ENCODE data around the gene FBXL16.
"Not testable (repeated sequence)": the region's sequence is repeated elsewhere in the genome, so short reads cannot be mapped to it uniquely, and the experiment has no call there.

FBXL16 gene, protein sequence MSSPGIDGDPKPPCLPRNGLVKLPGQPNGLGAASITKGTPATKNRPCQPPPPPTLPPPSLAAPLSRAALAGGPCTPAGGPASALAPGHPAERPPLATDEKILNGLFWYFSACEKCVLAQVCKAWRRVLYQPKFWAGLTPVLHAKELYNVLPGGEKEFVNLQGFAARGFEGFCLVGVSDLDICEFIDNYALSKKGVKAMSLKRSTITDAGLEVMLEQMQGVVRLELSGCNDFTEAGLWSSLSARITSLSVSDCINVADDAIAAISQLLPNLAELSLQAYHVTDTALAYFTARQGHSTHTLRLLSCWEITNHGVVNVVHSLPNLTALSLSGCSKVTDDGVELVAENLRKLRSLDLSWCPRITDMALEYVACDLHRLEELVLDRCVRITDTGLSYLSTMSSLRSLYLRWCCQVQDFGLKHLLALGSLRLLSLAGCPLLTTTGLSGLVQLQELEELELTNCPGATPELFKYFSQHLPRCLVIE

DNA sequence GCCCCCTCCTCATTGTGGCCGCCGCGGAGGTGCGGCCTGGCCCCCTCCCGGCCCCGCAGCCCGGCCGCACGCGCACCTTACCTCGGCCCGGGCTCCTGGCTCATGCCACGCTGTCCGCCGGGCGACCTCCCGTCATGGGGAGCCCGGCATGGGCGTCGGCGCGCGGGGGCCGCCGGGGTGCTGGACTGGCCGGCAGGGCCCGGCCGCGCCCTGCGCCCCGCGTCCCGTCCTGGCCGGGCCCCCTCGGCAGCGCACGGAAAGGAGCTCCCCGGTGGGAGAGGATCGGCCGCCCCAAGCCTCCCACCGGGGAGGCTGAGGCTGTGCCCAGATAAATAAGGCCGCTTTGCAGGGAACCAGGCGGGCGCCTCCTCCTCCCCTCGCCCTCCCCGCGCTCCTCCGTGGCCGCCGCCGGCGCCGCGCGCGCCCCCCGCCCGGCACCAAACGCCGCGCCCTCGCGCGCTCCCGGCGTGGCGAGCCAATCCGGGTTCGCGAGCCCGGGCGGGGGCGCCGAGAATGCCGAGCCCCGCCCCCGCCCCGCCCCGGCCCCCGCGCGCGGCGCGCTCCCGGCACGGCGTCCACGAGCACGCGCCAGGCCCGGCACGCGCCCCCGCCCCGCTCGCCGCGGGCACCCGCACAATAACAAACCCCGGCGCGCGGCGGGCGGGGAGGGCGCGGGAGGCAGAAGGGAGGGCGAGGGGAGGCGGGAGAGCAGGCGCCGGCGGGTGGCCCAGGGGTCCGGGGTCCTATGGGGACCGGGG is at the start of gene FBXL16:
Gene FBXL16 (minus strand): TSS at position 371 of the 758 bp plus-strand sequence. CDS start 8,396 bp downstream, outside the sequence.
- DNase-seq: peak; percentile 69 to 89

DNA sequence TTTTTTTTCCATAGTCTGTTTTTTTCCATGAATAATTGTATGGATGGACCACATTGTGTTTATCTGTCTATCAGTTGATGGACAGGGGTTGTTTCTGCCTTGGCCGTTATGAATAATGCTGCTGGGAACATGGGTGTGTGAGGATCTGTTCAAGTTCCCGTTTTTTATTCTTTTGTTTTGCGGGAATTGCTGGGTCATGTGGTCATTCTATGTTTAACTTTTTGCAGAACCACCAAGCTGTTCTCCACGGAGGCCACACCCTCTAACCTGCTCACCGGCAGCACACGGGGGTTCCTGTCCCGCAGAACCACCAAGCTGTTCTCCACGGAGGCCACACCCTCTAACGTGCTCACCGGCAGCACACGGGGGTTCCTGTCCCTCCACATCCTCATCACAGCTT is 49.1 kb upstream of the FBXL16 start:
- no peak for DNase-seq

DNA sequence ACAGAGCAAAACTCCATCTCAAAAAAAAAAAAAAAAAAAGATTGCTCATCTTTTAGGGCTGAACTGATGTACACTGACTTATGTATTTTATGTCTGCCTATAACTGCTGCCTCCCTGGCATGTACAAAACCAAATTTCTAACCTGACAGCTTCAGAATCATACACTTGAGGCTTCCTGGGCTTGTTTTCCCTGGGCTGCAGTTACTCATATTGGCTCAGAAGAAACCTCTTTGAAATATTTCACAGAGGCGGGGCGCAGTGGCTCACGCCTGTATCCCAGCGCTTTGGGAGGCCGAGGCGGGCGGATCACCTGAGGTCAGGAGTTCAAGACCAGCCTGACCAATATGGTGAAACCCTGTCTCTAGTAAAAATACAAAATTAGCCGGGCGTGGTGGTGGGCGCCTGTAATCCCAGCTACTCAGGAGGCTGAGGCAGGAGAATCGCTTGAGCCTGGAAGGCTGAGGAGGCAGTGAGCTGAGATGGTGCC is 48.6 kb upstream of the FBXL16 start:
- DNase-seq: not testable (repeated sequence)

DNA sequence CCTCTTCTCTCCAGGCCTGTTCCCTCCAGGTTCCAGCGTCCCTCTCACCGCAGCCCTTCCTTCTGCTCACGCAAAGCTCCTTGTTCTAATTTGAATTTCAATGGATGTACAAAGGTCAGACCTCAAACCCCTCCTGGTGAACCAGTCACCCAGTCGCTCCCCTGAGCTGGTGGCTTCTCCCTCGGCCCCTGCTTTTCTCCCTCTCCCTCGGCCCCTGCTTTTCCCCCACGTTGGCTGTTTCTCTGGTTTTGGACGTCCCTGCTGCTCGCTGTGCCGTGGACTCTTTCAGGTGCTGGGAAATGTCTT is 46.4 kb upstream of the FBXL16 start:
- no peak for DNase-seq

DNA sequence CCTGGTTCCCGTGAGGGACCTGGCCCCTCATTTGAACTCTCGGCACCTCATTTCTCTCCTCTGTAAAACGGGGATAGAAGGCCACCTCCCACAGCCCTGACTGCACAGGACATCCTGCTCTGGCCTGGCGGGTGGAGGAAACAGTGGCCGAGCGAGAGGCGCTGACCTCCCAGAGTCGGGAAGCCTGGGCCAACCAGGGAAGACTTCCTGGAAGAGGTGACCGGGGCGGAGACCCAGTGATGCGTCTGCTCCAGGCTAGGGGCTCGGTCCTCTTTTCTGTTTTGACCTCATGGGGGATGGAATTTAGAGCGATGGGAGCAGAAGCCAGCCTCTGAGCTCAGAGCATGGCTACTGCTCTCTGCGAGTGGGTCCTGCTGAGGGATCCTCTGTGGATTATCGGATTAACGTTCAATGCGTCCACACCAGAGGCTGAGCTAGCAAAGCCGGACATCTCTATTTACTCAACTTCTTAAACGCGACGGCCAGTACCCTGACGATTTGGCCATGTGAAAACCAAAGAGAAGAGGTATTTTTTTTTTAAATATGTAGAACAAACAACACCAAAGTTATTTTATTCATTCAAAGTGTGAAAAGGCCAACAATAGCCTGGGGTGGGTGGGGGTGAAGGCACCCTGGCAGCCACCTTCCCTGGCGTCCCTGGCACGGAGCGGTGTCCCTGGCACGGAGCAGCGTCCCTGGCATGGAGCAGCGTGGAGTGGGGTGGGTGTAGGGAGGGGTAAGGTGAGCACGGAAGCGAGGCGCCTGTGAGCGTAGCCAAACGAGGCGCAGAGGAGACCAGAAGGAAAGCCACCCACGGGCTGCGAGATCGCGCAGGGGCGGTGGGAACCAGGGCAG is 45.8 kb upstream of the FBXL16 start:
- no peak for DNase-seq

DNA sequence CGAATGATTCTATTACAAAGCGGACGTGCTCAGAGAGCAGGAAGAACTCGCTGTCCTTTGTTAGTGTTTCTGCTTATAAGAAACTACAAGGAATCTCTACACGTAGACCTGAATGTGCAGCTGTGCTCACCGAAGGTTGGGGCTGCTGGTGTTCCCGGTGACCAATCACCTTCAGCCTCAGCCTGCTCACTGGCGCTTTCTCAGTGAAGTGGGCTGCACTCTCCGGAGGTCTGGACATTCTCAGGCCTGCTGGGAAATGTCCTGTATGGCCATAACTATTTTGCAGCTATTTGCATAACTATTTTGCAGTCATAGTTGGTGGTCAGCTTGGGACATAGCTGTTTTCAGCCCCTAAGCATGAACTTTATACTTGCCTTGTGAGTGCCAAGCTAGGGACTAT is 44.9 kb upstream of the FBXL16 start:
- no peak for DNase-seq

DNA sequence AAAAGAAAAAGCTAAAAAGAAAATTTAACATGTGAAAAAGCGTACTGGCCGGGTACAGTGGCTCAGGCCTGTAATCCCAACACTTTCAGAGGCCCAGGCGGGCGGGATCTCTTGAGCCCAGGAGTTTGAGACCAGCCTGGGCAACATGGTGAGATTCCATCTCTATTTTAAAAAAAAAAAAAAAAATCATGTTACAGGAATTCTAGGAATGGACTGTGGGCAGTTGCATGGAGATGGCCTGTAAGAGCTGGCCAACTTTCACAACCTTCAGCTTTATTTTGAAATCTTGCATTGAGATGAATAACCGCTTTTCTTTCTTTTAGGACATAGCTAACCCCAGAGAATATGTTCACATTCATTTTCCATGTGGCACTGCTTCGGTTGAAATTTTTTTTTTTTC is 43.4 kb upstream of the FBXL16 start:
- DNase-seq: no peak

DNA sequence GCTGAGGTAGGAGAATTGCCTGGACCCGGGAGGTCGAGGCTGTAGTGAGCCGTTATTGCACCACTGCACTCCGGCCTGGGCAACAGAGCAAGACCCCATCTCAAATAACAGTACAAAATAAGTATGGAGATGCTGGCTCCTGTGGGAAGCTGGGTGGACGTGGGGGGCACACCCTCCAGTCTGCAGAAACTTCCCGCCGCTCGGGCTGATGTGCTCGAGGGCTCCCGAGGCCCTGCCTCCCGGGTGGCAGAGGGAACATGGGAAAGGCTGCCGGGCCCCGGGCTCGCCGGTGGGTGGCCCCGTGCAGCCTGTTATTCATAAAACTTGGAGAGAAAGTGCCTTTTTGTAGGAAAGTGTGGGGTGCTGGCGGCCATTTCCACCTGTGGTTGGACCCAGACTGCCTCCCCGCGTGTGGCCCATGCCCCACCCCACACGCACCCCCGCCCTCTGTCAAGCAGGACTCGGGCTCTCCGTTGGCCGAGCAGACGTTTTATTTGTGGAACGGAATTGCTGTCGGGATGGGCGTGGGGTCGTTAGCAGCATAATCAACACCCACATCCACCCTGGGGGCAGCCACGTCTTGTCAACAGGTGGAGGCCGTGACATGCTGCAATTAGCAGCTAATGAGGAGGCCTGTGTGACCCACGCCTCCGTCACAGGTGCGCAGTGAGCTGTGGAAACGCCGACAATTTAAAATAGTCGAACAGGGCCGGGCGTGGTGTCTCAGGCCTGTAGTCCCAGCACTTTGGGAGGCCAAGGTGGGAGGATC is 42.6 kb upstream of the FBXL16 start:
- no peak for DNase-seq

- no peak for DNase-seq
These were observed 41.0 kb upstream of the FBXL16 start for GRCh38 chr16:746637-747036.

- peak in 1 of 2 experiments; percentile 43 for DNase-seq
These were observed 40.1 kb upstream of the FBXL16 start for GRCh38 chr16:745739-746138.

- no peak for DNase-seq
These were observed 38.3 kb upstream of the FBXL16 start for GRCh38 chr16:743794-744500.

GRCh38 chr16:742894-743293 is 37.3 kb upstream of the FBXL16 start:
- DNase-seq: not testable (repeated sequence)

DNA sequence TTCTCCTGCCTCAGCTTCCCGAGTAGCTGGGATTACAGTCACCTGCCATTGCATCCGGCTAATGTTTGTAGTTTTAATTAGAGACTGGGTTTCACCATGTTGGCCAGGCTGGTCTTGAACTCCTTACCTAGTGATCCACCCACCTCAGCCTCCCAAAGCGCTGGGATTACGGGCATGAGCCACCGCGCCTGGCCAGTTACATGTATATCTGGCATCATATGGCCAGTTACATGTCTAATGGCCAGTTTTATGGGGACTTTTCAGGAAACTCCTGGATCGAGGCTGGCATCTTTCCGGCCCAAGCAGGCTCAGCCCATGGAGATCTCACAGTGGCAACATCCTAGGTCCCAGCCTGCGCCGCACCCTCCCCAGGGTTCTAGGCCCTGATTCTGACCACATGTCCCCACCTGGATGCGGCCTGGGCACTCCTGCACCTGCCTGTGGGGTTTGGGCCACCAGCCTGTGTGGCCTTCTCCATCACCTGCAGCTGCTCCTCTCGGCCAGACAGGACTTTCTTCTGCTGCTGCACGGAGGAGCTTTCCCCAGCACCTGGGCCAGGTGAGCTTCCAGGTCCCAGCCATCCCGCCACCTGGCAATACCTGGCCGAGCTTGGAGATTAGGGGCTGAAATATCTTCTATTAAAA is 36.5 kb upstream of the FBXL16 start:
- DNase-seq: no peak

GRCh38 chr16:740764-741505 is 35.3 kb upstream of the FBXL16 start, which contains the start of gene CIAO3:
Gene CIAO3 (minus strand): TSS chr16:740997. CDS start chr16:740985, 12 bp downstream.
- peak; percentile 88 to 98 for DNase-seq

DNA sequence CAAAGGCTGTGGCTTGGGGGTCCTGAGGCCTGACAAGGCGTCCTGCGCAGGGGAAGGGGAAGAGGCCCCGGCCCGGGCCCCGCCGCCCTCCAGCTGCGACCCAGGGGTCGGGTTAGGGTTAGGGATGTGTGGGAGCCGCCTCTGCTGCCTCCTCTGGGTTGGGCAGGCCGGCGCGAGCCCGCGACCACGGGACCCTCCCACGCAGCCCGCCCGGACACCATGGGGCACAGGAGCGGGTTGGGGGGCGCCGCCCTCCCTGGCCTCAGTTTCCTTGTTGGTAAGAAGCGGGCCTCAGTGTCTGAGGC is 34.8 kb upstream of the FBXL16 start:
- DNase-seq: no peak

- DNase-seq: no peak
These were observed 34.2 kb upstream of the FBXL16 start for GRCh38 chr16:739560-740458.

GRCh38 chr16:736936-737481 is 31.4 kb upstream of the FBXL16 start:
- no peak for DNase-seq

- DNase-seq: no peak
These were observed 30.4 kb upstream of the FBXL16 start for GRCh38 chr16:735982-736453.
